Mammary epithelial cell (primary cell): ENCODE measurements around the gene RGS16.

Experiments used
- CTCF ChIP-seq, 2 donors: IDR thresholded peaks in 1 of 2; conservative IDR thresholded peaks in 1 of 2; 2 replicates each; pipeline ENCODE4 v1.5.1; 2011 to 2012; ENCODE audit warnings: inconsistent platforms in 2 of 2, low read length in 2 of 2, mild to moderate bottlenecking in 2 of 2, control low read depth in 1 of 2, low read depth in 1 of 2; ENCODE audit not compliant: insufficient read depth in 1 of 2; ENCODE audit errors: extremely low read depth in 1 of 2
- EZH2 ChIP-seq: IDR thresholded peaks from 2 replicates; pipeline ENCODE4 v1.6.1; 2012; ENCODE audit warnings: low read length, inconsistent platforms, borderline replicate concordance

DNA sequence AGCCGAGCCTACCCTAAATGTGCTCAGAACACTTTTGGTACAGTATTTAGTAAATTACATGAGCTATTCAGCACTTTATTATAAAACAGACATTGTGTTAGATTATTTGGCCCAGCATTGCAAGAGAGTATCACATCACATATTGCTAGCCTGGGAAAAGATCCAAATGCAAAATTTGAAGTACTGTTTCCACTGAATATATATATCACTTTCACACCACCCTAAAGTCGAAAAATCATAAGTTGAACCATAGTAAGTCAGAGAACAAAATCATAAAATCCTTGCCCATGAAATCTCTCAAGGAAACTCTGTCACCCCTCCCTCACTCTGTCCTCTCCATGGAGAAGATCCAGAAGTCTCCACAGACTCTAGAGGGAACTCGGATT lies 47.1 kb upstream of the RGS16 start:
- no peak for TF ChIP-seq EZH2
- TF ChIP-seq CTCF (conservative IDR thresholded peaks at IDR 0.05 in 1 of 2, IDR thresholded peaks at IDR 0.05 in 1 of 2; ENCODE audit: extremely low read depth in 1 of 2, insufficient read depth in 1 of 2, low read depth in 1 of 2, low read length in 2 of 2), result no peak
